Embryonic facial prominence (tissue), 1 donor: ENCODE measurements around the gene EXOC6.

Experiments
- DNase-seq: peaks from one replicate; pipeline ENCODE4 v3.0.0-alpha.2; 2016; ENCODE audit errors: extremely low spot score

Gene EXOC6

GRCh38 chr10:93064874-93065660 is 216.7 kb downstream of the EXOC6 start:
- DNase-seq, result no peak

GRCh38 chr10:93065675-93066543 is 217.6 kb downstream of the EXOC6 start:
- no peak for DNase-seq

GRCh38 chr10:93066544-93066913 is 218.2 kb downstream of the EXOC6 start:
- no peak for DNase-seq

DNA sequence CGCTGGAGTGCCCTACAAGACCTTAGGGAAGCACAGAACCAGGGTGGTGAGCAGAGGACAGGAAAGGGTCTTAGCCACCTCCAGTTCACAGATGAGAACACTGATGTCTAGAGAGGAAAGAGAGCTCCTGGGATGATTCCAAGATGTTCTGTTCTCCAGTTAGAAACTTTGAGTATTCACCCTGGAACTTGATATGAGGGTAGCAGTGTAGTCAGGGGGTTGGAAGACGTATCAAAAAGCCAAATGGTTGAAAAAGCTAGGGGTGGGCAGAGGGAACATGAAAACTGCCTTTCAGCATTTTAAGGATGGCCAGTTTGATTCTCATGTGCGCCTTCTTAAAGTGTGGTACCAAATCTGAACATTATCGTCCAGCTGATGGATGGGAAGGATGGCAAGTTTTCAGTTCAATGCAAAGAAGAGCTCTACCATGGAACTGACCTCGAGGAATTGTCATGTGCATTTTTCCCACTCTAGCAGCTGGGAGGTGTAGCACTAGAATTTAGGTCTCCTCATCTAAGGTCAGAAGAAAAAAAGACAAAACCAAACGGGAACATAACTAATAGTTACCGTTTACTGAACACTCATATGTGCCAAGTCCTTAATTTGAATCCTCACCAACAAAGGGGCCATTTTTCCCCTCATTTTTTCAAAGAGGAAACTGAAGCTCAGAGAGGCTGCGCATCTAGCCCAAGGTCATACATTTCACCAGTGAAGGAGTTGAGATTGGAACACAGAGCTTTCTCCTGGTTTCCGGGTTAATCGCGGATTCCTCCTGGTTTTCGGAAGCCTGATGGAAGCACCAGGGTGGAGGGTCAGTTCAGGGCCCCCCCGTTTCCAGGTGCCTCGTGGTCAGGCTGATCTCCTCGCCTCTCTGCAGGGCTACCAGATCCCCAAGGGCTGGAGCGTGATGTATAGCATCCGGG is 219.4 kb downstream of the EXOC6 start:
- DNase-seq, result no peak

- no peak for DNase-seq
Observed at GRCh38 chr10:93068411-93069244, 220.3 kb downstream of the EXOC6 start.

GRCh38 chr10:93069245-93069561 is 220.9 kb downstream of the EXOC6 start:
- DNase-seq, result no peak

DNA sequence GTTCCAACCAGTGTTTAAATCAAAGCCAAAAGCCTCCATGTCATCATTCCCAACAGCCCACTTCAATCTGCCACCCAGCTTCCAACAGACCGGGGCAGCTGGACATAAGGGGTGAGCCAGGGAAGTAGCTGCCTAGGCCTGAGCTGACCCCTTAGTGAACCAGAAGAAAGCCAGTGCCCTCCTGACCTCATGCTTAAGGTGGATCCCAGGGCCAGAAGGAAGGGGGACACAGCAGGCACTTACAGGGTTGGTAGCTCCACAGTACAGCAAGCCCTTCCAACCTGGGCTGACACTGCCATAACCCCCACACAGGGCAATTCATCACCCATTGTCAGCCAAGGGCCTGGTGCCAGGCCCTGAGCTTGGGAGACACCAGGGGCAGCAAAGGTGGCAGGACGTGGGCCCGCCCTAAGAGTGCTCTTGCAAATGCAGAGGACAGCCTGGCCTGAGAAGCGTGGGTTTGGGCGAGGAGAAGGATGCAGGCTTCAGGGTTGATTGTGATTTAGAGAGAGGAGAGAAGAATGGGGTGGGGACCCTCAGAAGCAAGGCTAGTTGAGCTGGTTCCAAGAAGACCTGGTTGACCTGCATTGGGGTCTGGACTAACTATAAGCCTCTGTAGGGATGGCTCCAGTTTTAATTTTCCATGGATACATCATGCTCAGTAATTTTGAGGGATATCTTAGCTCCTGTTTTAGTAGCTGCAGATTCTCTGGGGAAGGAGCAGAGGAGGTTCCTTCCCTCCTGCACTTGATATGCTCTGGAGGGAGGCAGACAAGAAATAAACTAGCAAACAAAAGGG is 222.3 kb downstream of the EXOC6 start:
- no peak for DNase-seq

- DNase-seq, result no peak
Observed at GRCh38 chr10:93071177-93071472, 222.8 kb downstream of the EXOC6 start.

DNA sequence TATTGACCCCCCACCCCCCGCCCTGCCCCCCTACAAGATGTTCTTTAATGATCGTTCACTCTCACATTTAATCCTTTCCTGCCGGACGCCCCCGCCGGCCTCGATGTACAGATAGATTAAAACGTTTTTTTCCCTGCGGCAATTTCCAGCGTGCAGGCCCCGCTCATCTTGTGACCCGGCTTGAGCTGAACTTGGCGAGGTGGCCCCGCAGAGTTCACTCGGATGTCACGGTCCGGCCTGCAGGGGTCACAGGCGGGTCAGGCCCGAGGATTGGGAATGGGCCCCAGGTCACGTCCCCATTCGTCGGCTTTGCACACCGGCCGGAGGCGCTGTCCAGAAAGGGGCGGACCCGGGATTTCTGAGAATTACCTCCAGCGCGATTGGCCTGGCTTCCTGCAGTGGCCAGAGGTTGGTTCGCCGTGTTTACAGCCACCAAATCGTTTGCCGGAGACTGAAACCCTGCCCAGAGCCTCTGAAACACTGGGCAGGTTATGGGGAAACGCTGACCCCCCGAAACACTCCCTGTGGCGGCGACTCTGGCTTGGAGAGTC is 223.4 kb downstream of the EXOC6 start:
- DNase-seq, result no peak

DNA sequence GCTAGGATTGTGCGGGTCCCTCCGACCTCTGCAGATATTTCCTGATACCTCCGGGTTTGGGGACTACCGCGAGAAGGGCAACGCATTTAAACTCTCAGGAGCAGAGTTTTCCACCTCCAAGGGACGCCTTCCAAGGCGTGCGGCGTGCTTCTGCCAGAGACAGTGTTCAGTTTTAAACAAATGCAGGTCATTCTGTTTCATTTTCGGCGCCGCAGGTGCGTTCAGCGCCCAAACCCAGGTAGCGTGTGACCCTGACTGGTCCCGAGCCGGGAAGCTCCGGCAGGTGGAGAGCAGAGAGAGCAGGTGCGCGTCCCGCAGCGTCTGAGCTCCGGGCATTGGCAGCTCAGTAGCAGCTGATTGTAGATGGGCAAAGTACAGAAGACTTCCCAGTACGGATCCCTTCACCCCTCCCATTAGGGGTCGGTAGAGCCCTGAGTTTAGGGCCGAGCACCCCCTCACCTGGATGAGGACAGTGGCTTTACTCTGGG is 223.9 kb downstream of the EXOC6 start:
- no peak for DNase-seq

- no peak for DNase-seq
Observed at GRCh38 chr10:93072713-93073538, 224.6 kb downstream of the EXOC6 start.

- no peak for DNase-seq
Observed at GRCh38 chr10:93073539-93074146, 225.3 kb downstream of the EXOC6 start, which contains the start of gene CYP26A1. TSS of gene CYP26A1 (plus strand) at chr10:93073893. CDS start at chr10:93073935, 42 bp downstream.

GRCh38 chr10:93074147-93074596 is 225.9 kb downstream of the EXOC6 start:
- DNase-seq, result no peak

DNA sequence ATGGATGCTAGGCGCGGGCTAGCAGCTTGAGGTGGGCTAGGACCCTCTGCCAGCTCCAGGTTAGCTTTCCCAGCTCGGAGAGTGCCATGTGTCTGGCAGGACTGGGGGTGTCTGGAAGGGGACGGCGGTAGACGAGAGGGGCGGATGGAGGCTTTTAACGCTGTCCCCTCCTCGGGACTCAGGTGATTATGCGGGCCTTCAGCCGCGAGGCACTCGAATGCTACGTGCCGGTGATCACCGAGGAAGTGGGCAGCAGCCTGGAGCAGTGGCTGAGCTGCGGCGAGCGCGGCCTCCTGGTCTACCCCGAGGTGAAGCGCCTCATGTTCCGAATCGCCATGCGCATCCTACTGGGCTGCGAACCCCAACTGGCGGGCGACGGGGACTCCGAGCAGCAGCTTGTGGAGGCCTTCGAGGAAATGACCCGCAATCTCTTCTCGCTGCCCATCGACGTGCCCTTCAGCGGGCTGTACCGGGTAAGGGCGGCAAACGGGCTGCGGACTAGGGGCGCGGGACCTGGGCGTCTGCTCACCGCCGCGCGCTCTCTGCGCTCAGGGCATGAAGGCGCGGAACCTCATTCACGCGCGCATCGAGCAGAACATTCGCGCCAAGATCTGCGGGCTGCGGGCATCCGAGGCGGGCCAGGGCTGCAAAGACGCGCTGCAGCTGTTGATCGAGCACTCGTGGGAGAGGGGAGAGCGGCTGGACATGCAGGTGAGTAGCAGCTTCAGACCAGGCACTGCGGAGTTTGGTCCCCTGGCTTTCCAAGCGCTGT is 226.5 kb downstream of the EXOC6 start:
- DNase-seq, result no peak

- no peak for DNase-seq
Observed at GRCh38 chr10:93075369-93076221, 227.3 kb downstream of the EXOC6 start.

DNA sequence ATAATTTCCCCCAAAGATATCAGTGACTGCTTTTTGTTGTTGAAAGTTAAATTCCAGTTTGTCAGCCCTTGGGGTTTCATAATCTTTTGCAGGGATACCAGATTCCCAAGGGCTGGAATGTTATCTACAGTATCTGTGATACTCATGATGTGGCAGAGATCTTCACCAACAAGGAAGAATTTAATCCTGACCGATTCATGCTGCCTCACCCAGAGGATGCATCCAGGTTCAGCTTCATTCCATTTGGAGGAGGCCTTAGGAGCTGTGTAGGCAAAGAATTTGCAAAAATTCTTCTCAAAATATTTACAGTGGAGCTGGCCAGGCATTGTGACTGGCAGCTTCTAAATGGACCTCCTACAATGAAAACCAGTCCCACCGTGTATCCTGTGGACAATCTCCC is 228.6 kb downstream of the EXOC6 start:
- DNase-seq, result no peak

- DNase-seq, result no peak
Observed at GRCh38 chr10:93077860-93078337, 229.6 kb downstream of the EXOC6 start.
